ENCODE measurements around the gene SUFU. TPM values are rescaled to one million over a fixed set of nuclear protein-coding genes. Genes with fewer than 3 reads are reported as not detected.

Gene SUFU
- total and polyA plus RNA-seq, 2 experiments from 2014 or later: 2.8 to 5.6 TPM

DNA sequence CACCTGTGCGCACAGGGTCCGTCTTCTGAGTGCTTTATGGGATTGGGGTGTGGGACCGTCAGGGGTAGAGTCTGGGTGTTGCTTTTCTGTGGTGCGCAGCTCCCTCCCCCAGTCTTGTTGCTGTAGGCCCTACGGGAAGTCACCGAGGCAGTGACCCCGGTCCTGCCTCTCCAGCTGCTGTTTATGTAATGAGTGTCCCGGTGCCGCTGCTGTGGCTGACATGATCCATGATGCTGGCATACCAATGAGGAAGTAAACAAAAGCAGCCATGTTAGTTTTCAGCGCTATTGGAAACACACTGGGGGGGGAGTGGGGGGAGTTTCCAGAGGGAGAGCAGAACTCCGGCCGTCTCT is 141.6 kb downstream of the SUFU start (continued):
- TF ChIP-seq, protein P1, sequence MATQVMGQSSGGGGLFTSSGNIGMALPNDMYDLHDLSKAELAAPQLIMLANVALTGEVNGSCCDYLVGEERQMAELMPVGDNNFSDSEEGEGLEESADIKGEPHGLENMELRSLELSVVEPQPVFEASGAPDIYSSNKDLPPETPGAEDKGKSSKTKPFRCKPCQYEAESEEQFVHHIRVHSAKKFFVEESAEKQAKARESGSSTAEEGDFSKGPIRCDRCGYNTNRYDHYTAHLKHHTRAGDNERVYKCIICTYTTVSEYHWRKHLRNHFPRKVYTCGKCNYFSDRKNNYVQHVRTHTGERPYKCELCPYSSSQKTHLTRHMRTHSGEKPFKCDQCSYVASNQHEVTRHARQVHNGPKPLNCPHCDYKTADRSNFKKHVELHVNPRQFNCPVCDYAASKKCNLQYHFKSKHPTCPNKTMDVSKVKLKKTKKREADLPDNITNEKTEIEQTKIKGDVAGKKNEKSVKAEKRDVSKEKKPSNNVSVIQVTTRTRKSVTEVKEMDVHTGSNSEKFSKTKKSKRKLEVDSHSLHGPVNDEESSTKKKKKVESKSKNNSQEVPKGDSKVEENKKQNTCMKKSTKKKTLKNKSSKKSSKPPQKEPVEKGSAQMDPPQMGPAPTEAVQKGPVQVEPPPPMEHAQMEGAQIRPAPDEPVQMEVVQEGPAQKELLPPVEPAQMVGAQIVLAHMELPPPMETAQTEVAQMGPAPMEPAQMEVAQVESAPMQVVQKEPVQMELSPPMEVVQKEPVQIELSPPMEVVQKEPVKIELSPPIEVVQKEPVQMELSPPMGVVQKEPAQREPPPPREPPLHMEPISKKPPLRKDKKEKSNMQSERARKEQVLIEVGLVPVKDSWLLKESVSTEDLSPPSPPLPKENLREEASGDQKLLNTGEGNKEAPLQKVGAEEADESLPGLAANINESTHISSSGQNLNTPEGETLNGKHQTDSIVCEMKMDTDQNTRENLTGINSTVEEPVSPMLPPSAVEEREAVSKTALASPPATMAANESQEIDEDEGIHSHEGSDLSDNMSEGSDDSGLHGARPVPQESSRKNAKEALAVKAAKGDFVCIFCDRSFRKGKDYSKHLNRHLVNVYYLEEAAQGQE (IDR thresholded peaks at IDR 0.05; ENCODE audit: unreplicated experiment): no peak
- no peak for TF ChIP-seq ZNF114 (CRISPR knock-in tag; IDR thresholded peaks at IDR 0.05)

DNA sequence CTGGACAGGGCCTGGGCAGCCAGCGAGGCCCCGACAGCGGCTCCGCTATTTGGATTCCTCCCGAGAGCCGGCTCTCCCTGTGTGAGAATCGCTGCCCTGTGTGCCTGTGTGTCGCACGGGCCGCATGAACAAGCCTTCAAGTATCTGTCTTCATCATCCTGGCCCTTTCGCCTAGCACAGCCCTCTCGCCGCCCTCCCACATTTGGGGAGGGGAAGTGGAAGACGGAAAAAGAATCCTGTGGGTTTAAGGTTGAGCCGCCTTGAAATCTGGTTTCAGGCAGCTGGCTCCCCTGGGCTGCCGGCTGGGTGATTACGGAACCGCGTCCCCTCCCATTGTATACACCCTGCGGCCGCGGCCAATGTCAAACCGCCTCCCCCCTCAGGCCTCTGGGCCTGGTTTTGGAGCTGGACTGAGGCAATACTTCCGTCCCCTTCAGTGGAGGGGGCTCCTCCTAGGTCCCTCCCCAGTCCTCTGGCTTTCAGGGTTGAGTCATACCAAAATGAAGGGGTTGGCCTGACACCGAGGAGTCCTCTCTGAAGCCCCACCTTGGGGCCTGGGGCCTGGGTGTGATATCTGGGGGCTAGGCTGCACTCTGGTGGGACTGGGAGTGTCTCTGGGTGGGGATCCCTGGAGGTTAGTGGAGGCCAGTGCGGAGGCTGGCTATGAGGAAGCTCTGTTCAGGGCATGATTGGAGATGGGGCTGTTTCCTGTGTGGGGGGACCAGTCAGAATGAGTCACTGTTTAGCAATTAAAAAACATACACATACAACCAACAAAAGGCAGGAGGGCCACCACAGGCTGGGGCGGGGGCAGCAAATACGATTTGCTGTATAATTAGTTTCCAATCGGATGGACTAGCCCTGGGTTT is 142.2 kb downstream of the SUFU start:
- 0 out of 2 replicates have a peak, but pooled peaks cover 7% of the 10 kb centered on the region for H3F3A ChIP-seq (replicated peaks; ENCODE audit: low read depth)
- peak overlapping the region; percentile 69; the same call in 1 of the 2 replicates for H3K27ac ChIP-seq (ENCODE audit: low read depth)
- peak overlapping the region; percentile 86 for H3K4me3 ChIP-seq
- ATAC-seq (0 out of 3 replicates have a peak, but pooled peaks have one; percentile 0), DNase-seq (ENCODE audit: low spot score) (peak; percentile 71)
- peak overlapping the region; percentile 95 for H3K4me3 Mint-ChIP-seq
- peak overlapping the region; percentile 47; the same call in 1 of the 2 replicates for H2AFZ ChIP-seq
- H3K9me2 ChIP-seq (ENCODE audit: insufficient read depth): no peaks in the 10 kb centered on the region
- H3K36me3 ChIP-seq (ENCODE audit: insufficient read depth): no peaks in the 10 kb centered on the region
- H3K4me2 ChIP-seq: peak overlapping the region; percentile 95
- H4K20me1 ChIP-seq (replicated peaks; ENCODE audit: insufficient read depth): peaks cover 13% of the 10 kb centered on the region; the same call in 1 of the 2 replicates
- H3K4me1 Mint-ChIP-seq: peaks cover 44% of the 10 kb centered on the region
- H3K79me2 ChIP-seq (replicated peaks; ENCODE audit: insufficient read depth): peaks cover 57% of the 10 kb centered on the region
- no peaks in the 10 kb centered on the region for H3K9me3 Mint-ChIP-seq
- peaks cover 25% of the 10 kb centered on the region for H3K27me3 Mint-ChIP-seq (ENCODE audit: insufficient read depth, low read depth, poor library complexity)
- H3K27ac Mint-ChIP-seq: peak overlapping the region; percentile 45
- H3K27me3 ChIP-seq (ENCODE audit: insufficient read depth): 0 out of 2 replicates have a peak, but pooled peaks cover 3% of the 10 kb centered on the region
- no peaks in the 10 kb centered on the region; the same call in 2 of the 3 replicates for H3K36me3 Mint-ChIP-seq (ENCODE audit: low read depth)
- peaks cover 33% of the 10 kb centered on the region for H3K4me1 ChIP-seq (ENCODE audit: insufficient read depth)
- TF ChIP-seq, protein P2, sequence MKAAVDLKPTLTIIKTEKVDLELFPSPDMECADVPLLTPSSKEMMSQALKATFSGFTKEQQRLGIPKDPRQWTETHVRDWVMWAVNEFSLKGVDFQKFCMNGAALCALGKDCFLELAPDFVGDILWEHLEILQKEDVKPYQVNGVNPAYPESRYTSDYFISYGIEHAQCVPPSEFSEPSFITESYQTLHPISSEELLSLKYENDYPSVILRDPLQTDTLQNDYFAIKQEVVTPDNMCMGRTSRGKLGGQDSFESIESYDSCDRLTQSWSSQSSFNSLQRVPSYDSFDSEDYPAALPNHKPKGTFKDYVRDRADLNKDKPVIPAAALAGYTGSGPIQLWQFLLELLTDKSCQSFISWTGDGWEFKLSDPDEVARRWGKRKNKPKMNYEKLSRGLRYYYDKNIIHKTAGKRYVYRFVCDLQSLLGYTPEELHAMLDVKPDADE (IDR thresholded peaks at IDR 0.05): 0 out of 2 replicates have a peak, but pooled peaks have one; percentile 5
- TF ChIP-seq, protein P1 (IDR thresholded peaks at IDR 0.05; ENCODE audit: unreplicated experiment): no peak
